H9 (cell line): ENCODE data around the gene ZNF613. TPM values are rescaled to one million over a fixed set of nuclear protein-coding genes. Genes with fewer than 3 reads are reported as not detected.
"Not testable (repeated sequence)": the region's sequence is repeated elsewhere in the genome, so short reads cannot be mapped to it uniquely, and the experiment has no call there.

ENCODE experiments used
- DNase-seq: peaks from one replicate; pipeline ENCODE4 v3.0.0-alpha.2; 2017
- H2AFZ ChIP-seq: one replicate; pipeline ENCODE4 v1.6.1; 2013; ENCODE audit warnings: mild to moderate bottlenecking, low read length, control low read depth, moderate library complexity
- H2AK5ac ChIP-seq: 2 replicates; pipeline ENCODE4 v1.6.1; 2013; ENCODE audit warnings: low read length, control low read depth, mixed read lengths; ENCODE audit not compliant: insufficient read length
- H2BK120ac ChIP-seq: one replicate; pipeline ENCODE4 v1.6.1; 2013; ENCODE audit warnings: low read depth, mild to moderate bottlenecking, low read length, control low read depth, inconsistent platforms; ENCODE audit not compliant: poor library complexity, severe bottlenecking
- H2BK12ac ChIP-seq: 2 replicates; pipeline ENCODE4 v1.6.1; 2013; ENCODE audit warnings: low read length, control low read depth, mixed read lengths, low read depth; ENCODE audit not compliant: insufficient read length
- H2BK15ac ChIP-seq: 2 replicates; pipeline ENCODE4 v1.6.1; 2013; ENCODE audit warnings: low read depth, low read length, control low read depth
- H2BK20ac ChIP-seq: one replicate; pipeline ENCODE4 v1.6.1; 2013; ENCODE audit warnings: low read depth, mild to moderate bottlenecking, low read length, control low read depth, inconsistent platforms; ENCODE audit not compliant: poor library complexity, severe bottlenecking
- H2BK5ac ChIP-seq: 2 replicates; pipeline ENCODE4 v1.6.1; 2013; ENCODE audit warnings: low read length, control low read depth, mixed read lengths; ENCODE audit not compliant: insufficient read length
- H3K14ac ChIP-seq: 2 replicates; pipeline ENCODE4 v1.6.1; 2013; ENCODE audit warnings: low read length, control low read depth; ENCODE audit not compliant: insufficient read depth
- H3K18ac ChIP-seq: 2 replicates; pipeline ENCODE4 v1.6.1; 2013; ENCODE audit warnings: low read depth, mild to moderate bottlenecking, mixed read lengths, low read length, control low read depth; ENCODE audit not compliant: insufficient read length
- H3K23ac ChIP-seq: 2 replicates; pipeline ENCODE4 v1.6.1; 2013; ENCODE audit warnings: low read length, control low read depth, mixed read lengths, low read depth; ENCODE audit not compliant: insufficient read length
- H3K23me2 ChIP-seq: 2 replicates; pipeline ENCODE4 v1.6.1; 2013; ENCODE audit warnings: low read depth, mild to moderate bottlenecking, mixed read lengths, low read length, control low read depth; ENCODE audit not compliant: insufficient read length, poor library complexity, severe bottlenecking
- H3K27ac ChIP-seq: 2 replicates; pipeline ENCODE4 v1.5.1; 2013; ENCODE audit warnings: low read length, control low read depth, mixed read lengths, low read depth; ENCODE audit not compliant: insufficient read length
- H3K27me3 ChIP-seq: 2 replicates; pipeline ENCODE4 v1.6.1; 2013; ENCODE audit warnings: low read length, control low read depth, inconsistent platforms; ENCODE audit not compliant: insufficient read depth
- H3K4ac ChIP-seq: 2 replicates; pipeline ENCODE4 v1.6.1; 2013; ENCODE audit warnings: low read depth, mild to moderate bottlenecking, control low read depth, inconsistent platforms, low read length, moderate library complexity
- H3K4me1 ChIP-seq: 2 replicates; pipeline ENCODE4 v1.6.1; 2013; ENCODE audit warnings: low read length, control low read depth, inconsistent platforms; ENCODE audit not compliant: insufficient read depth
- H3K4me2 ChIP-seq: 2 replicates; pipeline ENCODE4 v1.6.1; 2013; ENCODE audit warnings: low read length, control low read depth, mixed read lengths; ENCODE audit not compliant: insufficient read length, insufficient read depth
- H3K56ac ChIP-seq: 2 replicates; pipeline ENCODE4 v1.6.1; 2013; ENCODE audit warnings: low read depth, mild to moderate bottlenecking, mixed read lengths, low read length, control low read depth; ENCODE audit not compliant: insufficient read length
- H3K79me1 ChIP-seq: 2 replicates; pipeline ENCODE4 v1.6.1; 2013; ENCODE audit warnings: low read depth, mild to moderate bottlenecking, moderate library complexity, low read length, control low read depth, inconsistent platforms; ENCODE audit not compliant: insufficient read depth, poor library complexity, severe bottlenecking
- H3K79me2 ChIP-seq: 2 replicates; pipeline ENCODE4 v1.6.1; 2013; ENCODE audit warnings: low read length, control low read depth, inconsistent platforms; ENCODE audit not compliant: insufficient read depth
- H3K9ac ChIP-seq: 2 replicates; pipeline ENCODE4 v1.6.1; 2013; ENCODE audit warnings: low read length, control low read depth, mixed read lengths; ENCODE audit not compliant: insufficient read length; ENCODE audit errors: extremely low read depth
- H3K9me3 ChIP-seq: one replicate; pipeline ENCODE4 v1.6.1; 2013; ENCODE audit warnings: low read depth, low read length, inconsistent platforms; ENCODE audit not compliant: control insufficient read depth
- H3T11ph ChIP-seq: one replicate; pipeline ENCODE4 v1.6.1; 2013; ENCODE audit warnings: mild to moderate bottlenecking, low read length, control low read depth, inconsistent platforms
- H4K20me1 ChIP-seq: one replicate; pipeline ENCODE4 v1.6.1; 2013; ENCODE audit not compliant: control insufficient read depth, insufficient read length, insufficient read depth
- H4K5ac ChIP-seq: 2 replicates; pipeline ENCODE4 v1.6.1; 2013; ENCODE audit warnings: low read depth, mild to moderate bottlenecking, mixed read lengths, low read length, control low read depth; ENCODE audit not compliant: insufficient read length
- H4K8ac ChIP-seq: replicated peaks from 2 replicates; pipeline ENCODE4 v1.6.1; 2013; ENCODE audit warnings: low read length, control low read depth, mixed read lengths, low read depth; ENCODE audit not compliant: insufficient read length
- H4K91ac ChIP-seq: 2 replicates; pipeline ENCODE4 v1.6.1; 2013; ENCODE audit warnings: low read depth, mild to moderate bottlenecking, moderate library complexity, mixed read lengths, low read length, control low read depth; ENCODE audit not compliant: insufficient read length
- H3K27ac Mint-ChIP-seq, 3 experiments: 2 replicates in 2 of 3; 3 replicates in 1 of 3; pipeline ENCODE4 v1.8.0; 2020 to 2021; ENCODE audit warnings: mixed read lengths in 3 of 3, mild to moderate bottlenecking in 1 of 3, moderate library complexity in 1 of 3
- H3K27me3 Mint-ChIP-seq: 2 replicates; pipeline ENCODE4 v1.8.0; 2021; ENCODE audit warnings: low read depth, mild to moderate bottlenecking, moderate library complexity, mixed read lengths
- H3K36me3 Mint-ChIP-seq, 3 experiments: 2 replicates in 2 of 3; 3 replicates in 1 of 3; pipeline ENCODE4 v1.8.0; 2020 to 2021; ENCODE audit warnings: low read depth in 3 of 3, mixed read lengths in 3 of 3; ENCODE audit not compliant: insufficient read depth in 1 of 3
- H3K4me1 Mint-ChIP-seq, 2 experiments: 2 replicates each; pipeline ENCODE4 v1.8.0; 2020; ENCODE audit warnings: mixed read lengths in 2 of 2
- H3K4me3 Mint-ChIP-seq, 2 experiments: 2 replicates in 1 of 2; 3 replicates in 1 of 2; pipeline ENCODE4 v1.8.0; 2020 to 2021; ENCODE audit warnings: mild to moderate bottlenecking in 2 of 2, mixed read lengths in 2 of 2, moderate library complexity in 1 of 2
- H3K9me3 Mint-ChIP-seq, 2 experiments: 2 replicates in 1 of 2; 3 replicates in 1 of 2; pipeline ENCODE4 v1.8.0; 2020; ENCODE audit warnings: mild to moderate bottlenecking in 2 of 2, mixed read lengths in 2 of 2, moderate library complexity in 1 of 2
- WGBS: extraction: QIAGEN DNeasy Blood & Tissue Kit; methylation state at CpG from one replicate; pipeline ENCODE4 v1.1.7; 2013; ENCODE audit warnings: missing lambda C conversion rate, low lambda C conversion rate, mixed read lengths; ENCODE audit not compliant: insufficient read length; ENCODE audit errors: extremely low coverage; 5-methylcytosine and 5-hydroxymethylcytosine counted together
- total RNA-seq: library from RNA; stranded (reverse); gene quantifications from 2 replicates; pipeline ENCODE4 v1.2.1, GENCODE V29; 2021

Gene ZNF613
- total RNA-seq, 1 experiment from 2014 or later = 20.6 TPM

DNA sequence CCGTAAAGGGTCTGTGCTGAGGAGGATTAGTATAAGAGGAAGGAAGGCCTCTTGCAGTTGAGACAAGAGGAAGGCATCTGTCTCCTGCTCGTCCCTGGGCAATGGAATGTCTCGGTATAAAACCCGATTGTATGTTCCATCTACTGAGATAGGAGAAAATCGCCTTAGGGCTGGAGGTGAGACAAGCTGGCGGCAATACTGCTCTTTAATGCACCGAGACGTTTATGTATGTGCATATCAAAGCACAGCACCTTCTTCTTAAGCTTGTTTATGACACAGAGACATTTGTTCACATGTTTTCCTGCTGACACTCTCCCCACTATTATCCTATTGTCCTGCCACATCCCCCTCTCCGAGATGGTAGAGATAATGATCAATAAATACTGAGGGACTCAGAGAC lies 21.2 kb upstream of the ZNF613 start:
- not testable (repeated sequence) for H4K91ac ChIP-seq, H3K27me3 ChIP-seq, H2BK20ac ChIP-seq, H2BK5ac ChIP-seq, H4K8ac ChIP-seq, H2BK12ac ChIP-seq, H3K56ac ChIP-seq, H3K4ac ChIP-seq, H3K23ac ChIP-seq, H2BK15ac ChIP-seq, H3K79me1 ChIP-seq, H2AFZ ChIP-seq, H2BK120ac ChIP-seq, H3K27me3 Mint-ChIP-seq, DNase-seq, H4K20me1 ChIP-seq, H3T11ph ChIP-seq, H2AK5ac ChIP-seq
- peak overlapping the region; percentile 64 to 98; a peak in 3 of 5 replicates for H3K4me3 Mint-ChIP-seq
- peak overlapping the region; percentile 3 for H3K18ac ChIP-seq
- no CpG with 5 or more reads among the region's 9 CpGs for WGBS
- H3K4me1 Mint-ChIP-seq = peaks cover 60 to 61% of the 10 kb centered on the region in 2 experiments
- H3K4me1 ChIP-seq = peaks cover 14% of the 10 kb centered on the region; the same call in 1 of the 2 replicates
- H3K4me2 ChIP-seq = peak overlapping the region; percentile 97
- H3K36me3 Mint-ChIP-seq = peaks cover 47 to 58% (median 58%) of the 10 kb centered on the region in 3 experiments
- H3K27ac Mint-ChIP-seq = peak overlapping the region; percentile 89 to 99 (median 93); a peak in 6 of 7 replicates
- peak overlapping the region; percentile 7; the same call in 1 of the 2 replicates for H3K14ac ChIP-seq
- peaks cover 23% of the 10 kb centered on the region for H3K23me2 ChIP-seq
- peaks cover 34% of the 10 kb centered on the region for H3K79me2 ChIP-seq
- peaks cover 17% of the 10 kb centered on the region for H3K9me3 ChIP-seq
- peaks cover 54 to 88% of the 10 kb centered on the region in 2 experiments for H3K9me3 Mint-ChIP-seq
- peak overlapping the region; percentile 97 for H3K27ac ChIP-seq
- peak overlapping the region; percentile 76 for H3K9ac ChIP-seq
- H4K5ac ChIP-seq = peak overlapping the region; percentile 73

DNA sequence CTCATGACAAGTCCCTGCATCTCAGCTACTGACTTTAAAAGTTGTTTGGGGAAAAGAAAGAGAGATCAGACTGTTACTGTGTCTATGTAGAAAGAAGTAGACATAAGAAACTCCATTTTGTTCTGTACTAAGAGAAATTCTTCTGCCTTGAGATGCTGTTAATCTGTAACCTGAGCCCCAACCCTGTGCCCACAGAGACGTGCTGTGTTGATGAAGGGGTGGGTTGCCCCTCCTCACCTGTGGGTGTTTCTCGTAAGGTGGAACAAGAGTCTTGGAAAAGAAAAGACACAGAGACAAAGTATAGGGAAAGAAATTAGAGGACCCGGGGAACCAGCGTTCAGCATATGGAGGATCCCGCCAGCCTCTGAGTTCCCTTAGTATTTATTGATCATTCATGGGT lies 19.3 kb upstream of the ZNF613 start:
- not testable (repeated sequence) for H3K14ac ChIP-seq, H4K91ac ChIP-seq, H4K20me1 ChIP-seq, H4K8ac ChIP-seq, H3K27me3 ChIP-seq, H3K56ac ChIP-seq, H2BK12ac ChIP-seq, H3T11ph ChIP-seq, H3K4ac ChIP-seq, H3K18ac ChIP-seq, H2BK20ac ChIP-seq, H3K27me3 Mint-ChIP-seq, H2AK5ac ChIP-seq, H3K23ac ChIP-seq, H3K79me1 ChIP-seq, DNase-seq, H2AFZ ChIP-seq, H2BK120ac ChIP-seq, H2BK15ac ChIP-seq
- H3K4me2 ChIP-seq = peak overlapping the region; percentile 51
- Mint-ChIP-seq H3K4me1 (peaks cover 50 to 55% of the 10 kb centered on the region in 2 experiments), H3K9me3 (peaks cover 53 to 84% of the 10 kb centered on the region in 2 experiments), H3K4me3 (peak overlapping the region; percentile 42 to 98; a peak in 3 of 5 replicates), H3K27ac (peak overlapping the region in 2 of 3 experiments; percentile 98 to 99; a peak in 4 of 7 replicates), H3K36me3 (peaks cover 40 to 51% (median 41%) of the 10 kb centered on the region in 3 experiments)
- H3K4me1 ChIP-seq = peaks cover 12% of the 10 kb centered on the region; the same call in 1 of the 2 replicates
- peaks cover 20% of the 10 kb centered on the region for H3K23me2 ChIP-seq
- peak overlapping the region; percentile 58 for H2BK5ac ChIP-seq
- peaks cover 21% of the 10 kb centered on the region for H3K9me3 ChIP-seq
- WGBS = no CpG with 5 or more reads among the region's 5 CpGs
- H3K27ac ChIP-seq = peak overlapping the region; percentile 94
- peak overlapping the region; percentile 5 for H3K9ac ChIP-seq
- peaks cover 18% of the 10 kb centered on the region for H3K79me2 ChIP-seq
- peak overlapping the region; percentile 10 for H4K5ac ChIP-seq
